HG03039 (cell line): ENCODE results near the gene DYRK1A.

Experiments used
- ATAC-seq: cut with Tn5 transposase; IDR thresholded peaks from one replicate; pipeline ENCODE4 v1.9.1; 2021; ENCODE audit warnings: mild to moderate bottlenecking, moderate library complexity; ENCODE audit not compliant: unreplicated experiment

The DYRK1A gene

DNA sequence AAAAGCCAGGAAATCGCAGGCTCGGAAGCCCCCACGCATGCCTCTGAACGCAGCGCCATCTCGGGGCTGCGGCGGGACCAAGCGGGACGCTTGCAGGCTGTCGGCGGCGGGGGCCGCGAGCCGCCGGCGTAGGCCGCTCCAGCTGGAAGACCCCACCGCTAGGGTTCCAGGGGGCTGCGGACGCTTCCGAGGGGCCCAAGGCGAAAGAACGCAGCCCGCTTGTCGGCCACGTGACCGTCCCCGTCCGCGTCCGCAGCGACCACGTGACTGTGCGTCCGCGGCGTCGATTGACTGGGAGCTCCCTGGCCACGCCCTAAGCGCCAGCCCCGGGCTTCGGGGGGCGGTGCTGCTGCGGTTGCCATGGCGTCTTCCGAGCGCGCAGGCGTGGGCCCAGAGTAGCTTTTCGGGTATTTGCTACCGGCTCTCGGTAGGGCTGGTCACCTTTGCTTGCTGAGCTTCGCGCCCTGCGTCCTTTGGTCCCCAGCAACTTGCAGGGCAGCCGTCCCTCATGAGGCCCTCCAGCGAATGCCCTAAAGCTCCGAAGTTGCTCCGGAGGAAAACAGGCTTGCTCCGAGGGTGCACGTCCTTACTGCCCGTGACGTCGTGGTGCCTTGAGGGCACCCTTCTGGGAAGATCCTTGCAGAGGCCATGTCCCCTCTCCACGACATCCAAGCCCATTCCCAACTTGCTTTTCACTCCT lies 197.2 kb downstream of the DYRK1A start:
- ATAC-seq, result peak; percentile 85

DNA sequence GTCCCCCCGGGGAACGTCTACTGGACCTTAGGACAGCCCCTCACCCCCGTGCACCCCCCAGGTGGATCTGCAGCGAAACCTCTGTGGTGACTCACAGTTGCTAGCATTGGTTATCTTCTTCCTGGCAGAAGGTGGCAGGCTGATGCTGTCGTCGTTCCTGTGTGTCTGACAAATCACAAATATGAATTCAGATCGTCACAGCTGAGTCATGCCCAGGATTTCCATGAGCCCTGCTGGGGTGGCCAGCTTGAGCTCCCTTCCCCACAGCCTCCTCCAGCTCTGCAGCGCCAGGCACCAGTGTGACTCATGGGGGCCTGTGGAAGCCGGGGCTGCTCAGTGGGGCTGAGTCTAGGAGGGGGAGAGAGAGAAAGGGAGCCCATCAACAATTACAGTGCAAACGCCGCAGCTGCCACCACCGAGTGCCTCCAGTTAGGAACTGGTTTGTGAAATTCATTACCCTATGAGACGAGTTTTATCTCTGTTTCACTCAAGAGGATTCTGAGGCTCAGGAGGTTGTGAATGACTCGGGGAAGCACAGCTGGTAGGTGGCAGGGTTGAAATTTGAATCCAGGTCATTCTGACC lies 197.9 kb downstream of the DYRK1A start:
- peak; percentile 23 for ATAC-seq

DNA sequence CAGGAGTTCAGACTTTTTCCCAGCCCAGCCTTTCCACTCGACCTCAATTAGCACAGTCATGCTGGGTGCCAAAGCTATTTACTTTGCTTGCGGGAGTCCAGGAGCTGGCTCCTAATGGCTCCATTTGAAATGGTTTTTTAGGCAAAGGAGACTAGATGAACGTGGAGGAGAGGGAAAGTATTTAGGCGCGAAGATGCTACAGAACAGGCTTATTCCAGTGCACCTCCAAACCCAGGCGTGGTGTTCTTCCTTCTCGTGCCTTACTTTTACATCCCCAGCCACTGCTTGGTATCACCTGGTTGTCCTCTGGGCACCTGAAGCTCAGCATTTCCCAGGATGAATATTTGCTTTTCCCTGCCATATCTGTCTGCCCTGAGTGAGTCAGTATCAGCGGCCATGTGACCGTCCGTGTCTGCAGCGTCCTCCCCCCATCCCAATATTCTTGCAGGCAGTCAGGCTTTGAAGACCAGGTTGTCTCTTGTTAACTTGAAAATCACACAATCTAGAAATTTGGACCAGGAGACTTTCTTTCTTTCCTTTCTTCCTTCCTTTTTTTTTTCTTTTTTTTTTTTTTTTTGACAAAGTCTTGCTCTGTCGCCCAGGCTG lies 198.5 kb downstream of the DYRK1A start:
- ATAC-seq, result no peak

DNA sequence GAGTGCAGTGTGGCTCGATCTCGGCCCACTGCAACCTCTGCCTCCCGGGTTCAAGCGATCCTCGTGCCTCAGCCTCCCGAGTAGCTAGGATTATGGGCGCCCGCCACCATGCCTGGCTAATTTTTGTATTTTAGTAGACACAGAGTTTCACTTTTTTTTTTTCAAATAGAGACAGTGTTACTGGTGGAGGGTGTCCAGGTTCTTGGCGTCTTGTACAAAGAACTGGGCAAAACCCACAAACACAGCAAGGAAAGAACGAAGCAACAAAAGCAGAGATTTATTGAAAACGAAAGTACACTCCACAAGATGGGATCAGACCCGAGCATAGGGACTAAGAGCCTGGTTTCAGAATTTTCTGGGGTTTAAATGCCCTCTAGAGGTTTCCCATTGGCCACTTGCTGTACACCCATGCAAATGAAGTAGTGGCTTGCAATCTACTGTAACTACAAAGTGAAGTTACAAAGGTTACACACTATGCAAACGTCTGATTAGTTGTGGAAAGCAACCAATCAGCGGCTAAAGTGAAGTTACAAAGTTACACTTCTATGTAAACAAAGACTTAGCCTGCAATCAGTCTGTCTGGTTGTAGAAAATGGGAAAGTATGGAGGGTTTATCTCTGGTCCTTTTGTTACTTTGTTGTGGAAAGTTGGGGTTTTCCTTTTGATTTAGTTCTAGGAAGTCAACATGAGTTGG lies 199.1 kb downstream of the DYRK1A start:
- ATAC-seq, result no peak

DNA sequence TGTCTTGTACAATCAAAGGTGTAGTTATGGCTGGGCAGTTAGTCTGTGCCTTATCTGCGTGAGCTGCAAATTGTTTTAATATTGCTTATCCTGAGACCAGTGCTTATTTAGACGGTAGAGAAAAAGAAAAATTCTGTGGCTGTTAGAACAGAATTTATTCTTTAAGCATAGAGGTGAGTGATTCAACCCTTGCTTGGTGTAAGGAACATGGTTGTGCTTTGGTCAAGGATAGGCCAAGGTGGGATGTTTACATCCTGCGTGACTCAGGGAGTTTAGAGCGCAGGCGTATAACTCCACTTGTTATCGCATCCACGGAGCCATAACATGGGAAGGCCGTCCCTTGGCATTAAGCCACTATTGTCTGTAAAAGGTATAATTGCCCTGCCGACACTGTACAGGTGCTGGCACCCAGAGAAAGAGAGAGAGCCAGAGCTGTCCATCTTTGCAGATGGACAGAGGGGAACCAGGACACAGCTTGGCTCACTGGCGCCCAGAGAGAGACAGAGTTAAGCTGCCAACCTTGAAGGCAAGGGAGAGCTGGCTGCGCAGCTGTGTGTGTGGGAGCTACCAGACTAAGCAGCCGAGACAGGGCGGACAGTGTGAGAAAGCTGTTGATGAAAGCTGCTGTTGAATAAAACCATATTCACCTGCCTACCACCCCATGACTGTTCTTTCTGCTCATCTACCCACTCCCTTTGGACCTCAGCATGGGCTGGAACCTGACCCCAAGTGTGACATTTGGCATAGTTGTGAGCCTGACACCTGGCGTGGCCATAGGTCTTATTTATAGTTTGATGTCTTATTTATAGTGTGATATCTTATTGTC lies 200.4 kb downstream of the DYRK1A start:
- ATAC-seq, result no peak

DNA sequence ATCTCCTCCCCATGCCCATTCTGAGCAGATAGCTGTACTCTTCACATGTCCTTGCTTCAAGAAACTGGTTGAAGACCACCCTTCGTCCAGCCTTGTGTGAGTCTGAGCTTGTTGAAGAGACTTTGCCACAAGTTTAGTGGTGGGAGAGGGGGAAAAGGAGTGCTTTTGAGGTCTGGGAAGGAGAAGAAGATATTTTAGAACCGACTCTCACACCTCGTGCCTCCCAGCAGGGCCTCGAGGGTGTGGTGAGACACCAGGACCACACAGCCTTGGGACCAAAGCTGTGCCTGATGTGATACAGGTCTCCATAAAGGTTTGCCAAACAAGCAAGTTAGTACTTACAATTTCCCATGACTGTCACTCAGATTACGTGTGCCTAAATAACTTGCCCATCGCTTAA lies 201.8 kb downstream of the DYRK1A start:
- ATAC-seq, result no peak

DNA sequence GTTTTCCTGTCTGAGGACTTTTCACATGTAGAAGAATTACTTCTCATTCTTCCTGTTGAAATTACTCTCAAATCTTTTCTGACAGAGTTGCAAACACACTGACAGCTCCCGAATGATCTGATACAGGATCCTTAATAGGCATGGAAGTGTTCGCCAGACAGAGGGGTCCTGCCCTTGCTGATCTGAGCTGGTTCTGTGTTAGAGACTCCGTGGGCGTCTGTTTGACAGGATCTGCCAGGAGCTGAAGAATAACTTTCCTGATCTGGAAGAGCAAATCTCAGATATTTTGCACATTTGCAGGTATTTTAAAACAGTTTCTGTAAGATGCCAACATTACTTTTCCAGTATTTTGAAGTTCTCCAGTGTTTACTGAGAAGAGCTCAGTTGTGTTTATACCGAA lies 202.3 kb downstream of the DYRK1A start:
- ATAC-seq, result no peak

DNA sequence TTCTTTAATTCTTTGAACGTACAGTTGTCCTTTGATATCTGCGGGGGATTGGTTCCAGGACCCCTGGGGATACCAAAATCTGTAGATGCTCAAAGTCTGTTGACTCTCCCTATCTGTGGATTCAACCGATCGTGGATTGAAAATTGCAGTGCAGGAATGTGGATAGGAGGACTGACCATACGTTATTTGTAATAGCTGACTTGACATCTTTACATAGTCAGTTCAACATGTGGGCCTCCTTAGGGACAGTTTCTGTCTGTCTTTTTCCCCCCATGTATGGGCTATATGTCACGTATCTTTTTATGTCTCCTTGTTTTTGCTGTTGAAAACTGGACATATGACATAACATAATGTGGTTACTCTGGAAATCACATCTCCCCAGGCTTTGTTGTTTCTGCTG lies 204.9 kb downstream of the DYRK1A start:
- ATAC-seq, result no peak

DNA sequence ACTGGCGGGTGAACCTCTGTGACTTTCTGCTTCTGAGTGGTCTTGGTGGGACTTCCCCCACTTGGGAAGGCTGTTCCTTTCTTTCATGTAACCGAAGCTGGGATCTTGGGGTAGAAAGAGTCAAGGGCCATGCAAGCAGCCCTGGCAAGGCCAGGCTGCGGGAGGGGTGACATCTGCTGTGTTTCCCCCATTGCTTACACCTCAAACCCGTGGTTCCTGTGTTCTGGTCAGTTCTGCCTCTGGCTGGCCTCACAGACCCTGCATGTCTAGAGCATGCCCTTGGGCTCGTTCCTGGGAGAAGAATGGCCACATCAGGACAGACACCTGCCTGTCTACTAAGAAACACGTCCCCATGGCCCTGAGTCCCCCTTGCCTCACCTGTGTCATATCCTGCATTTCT lies 207.7 kb downstream of the DYRK1A start:
- ATAC-seq, result no peak

DNA sequence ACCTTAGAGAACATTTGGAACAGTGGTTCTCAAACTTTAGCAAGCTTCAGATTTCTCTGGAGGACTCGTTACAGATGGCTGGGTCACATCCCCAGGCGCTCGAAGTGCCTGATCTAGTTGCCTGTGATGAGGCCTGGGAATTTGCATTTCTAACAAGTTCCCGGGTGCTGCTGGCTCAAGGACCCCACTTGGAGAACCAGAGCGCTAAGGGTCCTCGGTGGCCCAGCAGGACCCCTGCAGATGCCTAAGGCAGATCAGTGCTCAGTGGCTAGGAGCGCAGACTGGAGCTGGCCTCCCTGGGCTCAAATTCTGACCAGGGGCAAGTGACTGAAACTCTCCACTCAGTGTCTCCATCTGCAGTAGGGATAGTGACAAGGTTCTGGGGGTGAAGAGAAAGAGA lies 208.2 kb downstream of the DYRK1A start:
- ATAC-seq, result no peak

DNA sequence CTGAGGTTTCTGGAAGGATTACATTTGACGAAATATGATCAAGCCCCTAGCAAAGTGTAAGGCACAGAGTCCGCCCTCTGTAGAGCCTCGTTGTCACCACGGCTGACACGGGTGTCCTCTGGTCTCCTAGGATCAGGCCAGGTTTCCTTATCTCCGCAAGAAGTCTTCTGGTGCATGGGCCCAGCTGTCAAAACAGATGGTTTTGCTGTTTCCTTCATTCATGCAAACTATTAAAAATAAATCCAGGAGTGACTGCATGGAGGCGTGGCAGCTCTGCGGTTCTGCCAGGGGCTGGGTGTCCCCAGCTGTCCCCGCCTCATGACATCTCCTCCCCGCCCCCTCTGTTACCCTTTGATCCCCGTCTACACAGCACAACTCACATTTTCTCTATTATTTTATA lies 209.0 kb downstream of the DYRK1A start:
- ATAC-seq, result no peak
